MG63 (cell line): Measurements from ENCODE around the gene GRAP. TPM values are rescaled to one million over a fixed set of nuclear protein-coding genes. Genes with fewer than 3 reads are reported as not detected.
A peak's percentile ranks its signal among the peaks of the same experiment; 100 is the strongest.

Experiments used
- DNase-seq: peaks from one replicate; pipeline ENCODE4 v3.0.0-alpha.2; 2020
- H3K27me3 ChIP-seq: fragments of 250-450 bp; sonication (Bioruptor Pico); 2 replicates; pipeline ENCODE4 v1.5.1; 2020; ENCODE audit warnings: mild to moderate bottlenecking, moderate library complexity
- H3K36me3 ChIP-seq: fragments of 250-450 bp; sonication (Bioruptor Pico); 2 replicates; pipeline ENCODE4 v1.5.1; 2020; ENCODE audit warnings: mild to moderate bottlenecking, moderate library complexity
- H3K4me3 ChIP-seq: fragments of 250-450 bp; sonication (Bioruptor Pico); 2 replicates; pipeline ENCODE4 v1.5.1; 2020; ENCODE audit warnings: mild to moderate bottlenecking, moderate library complexity
- H3K9me3 ChIP-seq: fragments of 250-450 bp; sonication (Bioruptor Pico); 2 replicates; pipeline ENCODE4 v1.5.1; 2020; ENCODE audit warnings: mild to moderate bottlenecking, moderate library complexity
- total RNA-seq: library from RNA; depleted of rRNA; stranded (reverse); fragments of >200 nt; shearing (Covaris generic); gene quantifications from 2 replicates; pipeline ENCODE4 v1.2.3, GENCODE V29; 2014; ENCODE audit warnings: low replicate concordance; rRNA removed

Gene GRAP
- total RNA-seq, 1 experiment from 2014 or later: not detected

GRCh38 chr17:18984273-18985114 lies 62.3 kb downstream of the GRAP start:
- Histone ChIP-seq H3K4me3 (no peak overlapping the region), H3K27me3 (no peaks in the 10 kb centered on the region), H3K36me3 (no peaks in the 10 kb centered on the region), H3K9me3 (no peaks in the 10 kb centered on the region)
- no peak for DNase-seq

- peak; percentile 86 for DNase-seq
- Histone ChIP-seq H3K27me3 (no peaks in the 10 kb centered on the region), H3K36me3 (no peaks in the 10 kb centered on the region), H3K4me3 (no peak overlapping the region), H3K9me3 (no peaks in the 10 kb centered on the region)
Observed at GRCh38 chr17:18981642-18982424, 64.9 kb downstream of the GRAP start.

- Histone ChIP-seq H3K9me3 (no peaks in the 10 kb centered on the region), H3K36me3 (no peaks in the 10 kb centered on the region)
- no peak for DNase-seq
Observed at GRCh38 chr17:18981335-18981641, 65.5 kb downstream of the GRAP start.

GRCh38 chr17:18980682-18981334 lies 65.9 kb downstream of the GRAP start:
- no peaks in the 10 kb centered on the region for H3K27me3 ChIP-seq
- no peaks in the 10 kb centered on the region for H3K36me3 ChIP-seq
- DNase-seq: peak; percentile 30
- H3K4me3 ChIP-seq: no peak overlapping the region
- no peaks in the 10 kb centered on the region for H3K9me3 ChIP-seq

More at GRCh38 chr17:18981335-18981641, 65.5 kb downstream of the GRAP start:
- H3K27me3 ChIP-seq: no peaks in the 10 kb centered on the region
- no peak overlapping the region for H3K4me3 ChIP-seq

- DNase-seq: no peak
- H3K27me3 ChIP-seq: no peaks in the 10 kb centered on the region
- no peaks in the 10 kb centered on the region for H3K36me3 ChIP-seq
- no peak overlapping the region for H3K4me3 ChIP-seq
- no peaks in the 10 kb centered on the region for H3K9me3 ChIP-seq
Observed at GRCh38 chr17:18978655-18979054, 68.1 kb downstream of the GRAP start.

GRCh38 chr17:18978050-18978449 lies 68.7 kb downstream of the GRAP start:
- no peaks in the 10 kb centered on the region for H3K27me3 ChIP-seq
- DNase-seq: no peak
- no peaks in the 10 kb centered on the region for H3K9me3 ChIP-seq

GRCh38 chr17:18977646-18978045 lies 69.1 kb downstream of the GRAP start:
- Histone ChIP-seq H3K9me3 (no peaks in the 10 kb centered on the region), H3K4me3 (no peak overlapping the region), H3K27me3 (no peaks in the 10 kb centered on the region), H3K36me3 (no peaks in the 10 kb centered on the region)
- no peak for DNase-seq

More at GRCh38 chr17:18978050-18978449, 68.7 kb downstream of the GRAP start:
- H3K4me3 ChIP-seq: no peak overlapping the region
- no peaks in the 10 kb centered on the region for H3K36me3 ChIP-seq

- H3K27me3 ChIP-seq: no peaks in the 10 kb centered on the region
Observed at GRCh38 chr17:18977021-18977420, 69.7 kb downstream of the GRAP start.

GRCh38 chr17:18976201-18976600 lies 70.6 kb downstream of the GRAP start:
- Histone ChIP-seq H3K9me3 (no peaks in the 10 kb centered on the region), H3K4me3 (no peak overlapping the region), H3K36me3 (no peaks in the 10 kb centered on the region), H3K27me3 (no peaks in the 10 kb centered on the region)
- no peak for DNase-seq

More at GRCh38 chr17:18977021-18977420, 69.7 kb downstream of the GRAP start:
- no peak for DNase-seq
- Histone ChIP-seq H3K4me3 (no peak overlapping the region), H3K36me3 (no peaks in the 10 kb centered on the region), H3K9me3 (no peaks in the 10 kb centered on the region)

- H3K4me3 ChIP-seq: no peak overlapping the region
- DNase-seq: no peak
Observed at GRCh38 chr17:18975597-18975996, 71.2 kb downstream of the GRAP start.

GRCh38 chr17:18974407-18975149 lies 72.2 kb downstream of the GRAP start:
- Histone ChIP-seq H3K4me3 (no peak overlapping the region), H3K9me3 (no peaks in the 10 kb centered on the region), H3K36me3 (no peaks in the 10 kb centered on the region), H3K27me3 (no peaks in the 10 kb centered on the region)
- no peak for DNase-seq

More at GRCh38 chr17:18975597-18975996, 71.2 kb downstream of the GRAP start:
- Histone ChIP-seq H3K27me3 (no peaks in the 10 kb centered on the region), H3K9me3 (no peaks in the 10 kb centered on the region), H3K36me3 (no peaks in the 10 kb centered on the region)

- no peaks in the 10 kb centered on the region for H3K27me3 ChIP-seq
- DNase-seq: no peak
- no peaks in the 10 kb centered on the region for H3K9me3 ChIP-seq
Observed at GRCh38 chr17:18971801-18972200, 75.0 kb downstream of the GRAP start.

More at GRCh38 chr17:18971801-18972200, 75.0 kb downstream of the GRAP start:
- H3K4me3 ChIP-seq: no peak overlapping the region
- no peaks in the 10 kb centered on the region for H3K36me3 ChIP-seq

Other genes with a start within 250 kb of the GRAP start
- 19.0 and 24.0 TPM in 2 replicates for gene PRPSAP2, start 188.8 kb downstream of the GRAP start, total RNA-seq
- gene SLC5A10, start 94.8 kb downstream of the GRAP start, total RNA-seq: not detected in 2 replicates
- gene FAM83G, start 42.2 kb downstream of the GRAP start, total RNA-seq: 4.7 and 4.9 TPM in 2 replicates
- not detected in 2 replicates for gene GRAPL, start 80.6 kb upstream of the GRAP start, total RNA-seq
- 16.4 and 31.6 TPM in 2 replicates for gene EPN2, start 190.4 kb upstream of the GRAP start, total RNA-seq